GM21825 (cell line): Measurements from ENCODE around the gene DCST1.
A peak's percentile ranks its signal among the peaks of the same experiment; 100 is the strongest.

Experiments
- ATAC-seq: cut with Tn5 transposase; IDR thresholded peaks from one replicate; pipeline ENCODE4 v1.9.1; 2021; ENCODE audit warnings: mild to moderate bottlenecking, moderate library complexity; ENCODE audit not compliant: unreplicated experiment

Gene DCST1

GRCh38 chr1:155083865-155084721 is 50.5 kb downstream of the DCST1 start:
- no peak for ATAC-seq

GRCh38 chr1:155084722-155085503 is 51.3 kb downstream of the DCST1 start:
- ATAC-seq = peak; percentile 67

- no peak for ATAC-seq
Measured at GRCh38 chr1:155085504-155086127, 52.0 kb downstream of the DCST1 start.

GRCh38 chr1:155086128-155086741 is 52.6 kb downstream of the DCST1 start:
- no peak for ATAC-seq

GRCh38 chr1:155086856-155087535 is 53.4 kb downstream of the DCST1 start:
- ATAC-seq = no peak

- no peak for ATAC-seq
Measured at GRCh38 chr1:155091071-155092051, 57.7 kb downstream of the DCST1 start.

- no peak for ATAC-seq
Measured at GRCh38 chr1:155092131-155092530, 58.5 kb downstream of the DCST1 start.

- ATAC-seq = no peak
Measured at GRCh38 chr1:155092641-155093040, 59.0 kb downstream of the DCST1 start.

GRCh38 chr1:155093911-155094621 is 60.4 kb downstream of the DCST1 start:
- ATAC-seq = no peak

GRCh38 chr1:155094622-155094948 is 61.0 kb downstream of the DCST1 start:
- no peak for ATAC-seq

GRCh38 chr1:155099331-155099730 is 65.7 kb downstream of the DCST1 start:
- no peak for ATAC-seq
